Breast epithelium (tissue), 3 donors: Measurements from ENCODE around the gene AKR1B1.

Experiments
- POLR2AphosphoS5 ChIP-seq, 3 donors: sonication (generic); formaldehyde crosslinking; IDR thresholded peaks; one replicate each; pipeline ENCODE4 v1.6.1; 2017; ENCODE audit warnings: antibody characterized with exemption in 3 of 3
- TF ChIP-seq, protein P1 (sequence below), 3 donors: fragments of 450-650 bp; IDR thresholded peaks; one replicate each; pipeline ENCODE4 v1.5.1; 2016 to 2017; ENCODE audit warnings: antibody characterized with exemption in 3 of 3, mild to moderate bottlenecking in 3 of 3, moderate library complexity in 3 of 3

DNA sequence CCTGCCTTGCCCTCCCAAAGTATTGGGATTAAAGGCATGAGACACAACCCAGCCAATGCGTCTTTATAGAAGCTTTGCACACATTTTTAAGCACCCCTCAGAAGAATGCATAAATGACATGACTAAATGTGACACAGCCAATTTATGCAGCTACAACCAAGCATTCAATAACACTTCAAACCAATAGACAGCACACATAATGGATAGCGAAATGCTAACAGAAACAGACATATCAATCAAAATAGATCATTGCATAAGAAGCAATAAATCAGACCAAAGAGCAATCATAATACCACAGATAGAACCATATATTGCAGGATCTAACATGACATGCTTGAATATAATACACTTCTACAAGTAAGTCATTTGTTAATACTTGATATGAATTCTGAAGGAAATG, 34.2 kb upstream of the AKR1B1 start:
- no peak for TF ChIP-seq POLR2AphosphoS5 (IDR thresholded peaks at IDR 0.05)
- TF ChIP-seq, protein P1, sequence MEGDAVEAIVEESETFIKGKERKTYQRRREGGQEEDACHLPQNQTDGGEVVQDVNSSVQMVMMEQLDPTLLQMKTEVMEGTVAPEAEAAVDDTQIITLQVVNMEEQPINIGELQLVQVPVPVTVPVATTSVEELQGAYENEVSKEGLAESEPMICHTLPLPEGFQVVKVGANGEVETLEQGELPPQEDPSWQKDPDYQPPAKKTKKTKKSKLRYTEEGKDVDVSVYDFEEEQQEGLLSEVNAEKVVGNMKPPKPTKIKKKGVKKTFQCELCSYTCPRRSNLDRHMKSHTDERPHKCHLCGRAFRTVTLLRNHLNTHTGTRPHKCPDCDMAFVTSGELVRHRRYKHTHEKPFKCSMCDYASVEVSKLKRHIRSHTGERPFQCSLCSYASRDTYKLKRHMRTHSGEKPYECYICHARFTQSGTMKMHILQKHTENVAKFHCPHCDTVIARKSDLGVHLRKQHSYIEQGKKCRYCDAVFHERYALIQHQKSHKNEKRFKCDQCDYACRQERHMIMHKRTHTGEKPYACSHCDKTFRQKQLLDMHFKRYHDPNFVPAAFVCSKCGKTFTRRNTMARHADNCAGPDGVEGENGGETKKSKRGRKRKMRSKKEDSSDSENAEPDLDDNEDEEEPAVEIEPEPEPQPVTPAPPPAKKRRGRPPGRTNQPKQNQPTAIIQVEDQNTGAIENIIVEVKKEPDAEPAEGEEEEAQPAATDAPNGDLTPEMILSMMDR (IDR thresholded peaks at IDR 0.05): no peak
